Activated T-helper 2 cell treated with anti-CD3 and anti-CD28 coated beads, Interferon-gamma antibody, Interleukin-2, Interleukin-4, amounts not matched to agents 10 μg/mL and 5 μg/mL and 100 μg/mL, durations not matched to agents 14 hours and 24 hours and 36 hours (primary cell): ENCODE data around the gene VANGL2. TPM values are rescaled to one million over a fixed set of nuclear protein-coding genes. Genes with fewer than 3 reads are reported as not detected.
A peak's percentile ranks its signal among the peaks of the same experiment; 100 is the strongest.
"Not testable (repeated sequence)": the region's sequence is repeated elsewhere in the genome, so short reads cannot be mapped to it uniquely, and the experiment has no call there.

ENCODE experiments used
- DNase-seq: peaks from one replicate; pipeline ENCODE4 v3.0.0; 2021; ENCODE audit warnings: low spot score
- H3K27ac Mint-ChIP-seq: one replicate; pipeline ENCODE4 v1.8.0; 2021; ENCODE audit warnings: mixed read lengths
- H3K27me3 Mint-ChIP-seq: one replicate; pipeline ENCODE4 v1.8.0; 2021; ENCODE audit warnings: low read depth, mixed read lengths
- H3K36me3 Mint-ChIP-seq: one replicate; pipeline ENCODE4 v1.8.0; 2021; ENCODE audit warnings: low read depth, mixed read lengths
- H3K4me1 Mint-ChIP-seq: one replicate; pipeline ENCODE4 v1.8.0; 2021; ENCODE audit warnings: low read depth, mixed read lengths
- H3K4me3 Mint-ChIP-seq: one replicate; pipeline ENCODE4 v1.8.0; 2021; ENCODE audit warnings: low read depth, mild to moderate bottlenecking, moderate library complexity, mixed read lengths
- H3K9me3 Mint-ChIP-seq: one replicate; pipeline ENCODE4 v1.8.0; 2021; ENCODE audit warnings: mixed read lengths
- intact Hi-C: fragments of 100-400 bp; cut with micrococcal nuclease; formaldehyde crosslinking; loops from one replicate; pipeline ENCODE4 v1.15.1; 2023
- total RNA-seq: library from RNA; stranded (reverse); gene quantifications from 2 replicates; pipeline ENCODE4 v1.2.3, GENCODE V29; 2022

Gene VANGL2
- total RNA-seq, 1 donor from 2014 or later: not detected

DNA sequence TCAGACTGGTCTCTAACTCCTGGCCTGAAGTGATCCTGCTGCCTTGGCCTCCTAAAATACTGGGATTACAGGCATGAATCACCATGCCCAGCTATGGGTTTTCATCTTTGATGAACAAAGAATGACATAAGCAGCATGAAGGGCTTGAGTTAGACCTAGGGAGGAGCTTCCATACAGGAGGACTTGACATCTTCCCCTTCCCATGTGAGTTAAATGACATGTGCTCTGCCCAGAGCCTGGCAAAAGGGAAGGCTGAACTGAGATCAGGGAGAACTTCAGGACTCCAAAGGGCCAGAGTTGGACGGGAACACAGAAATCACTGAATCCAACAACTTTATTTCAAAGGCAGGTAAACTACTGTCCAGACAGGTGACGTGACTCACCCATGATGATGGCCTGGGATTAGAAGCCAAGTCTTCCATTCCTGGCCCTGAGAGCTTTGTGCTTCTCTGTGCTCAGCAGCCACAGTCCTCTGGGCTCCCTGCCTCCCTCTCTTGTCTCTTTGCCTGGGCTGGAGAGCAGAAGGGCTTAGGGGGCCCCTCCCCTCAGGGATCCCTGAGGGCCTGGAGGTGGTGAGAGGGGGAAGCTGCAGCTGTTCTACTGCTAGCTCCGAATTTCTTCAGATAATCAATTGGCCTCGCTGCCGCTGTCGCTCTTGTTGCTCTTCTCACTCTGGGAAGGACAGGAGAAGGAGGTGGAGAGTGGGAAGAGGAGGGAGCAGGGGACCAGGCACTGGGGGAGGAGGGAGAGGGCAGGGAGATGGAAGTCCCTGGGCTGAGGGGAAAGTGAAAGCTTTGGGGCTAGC lies 25.9 kb upstream of the VANGL2 start:
- Mint-ChIP-seq H3K27me3 (no peaks in the 10 kb centered on the region), H3K9me3 (no peaks in the 10 kb centered on the region), H3K36me3 (no peaks in the 10 kb centered on the region), H3K4me3 (no peak overlapping the region), H3K27ac (no peak overlapping the region), H3K4me1 (peaks cover 10% of the 10 kb centered on the region)
- intact Hi-C loops: loop anchor here (5.0 kb wide), 1 partner anchor 32 kb away; the partner anchor contains the start of genes COPA and NCSTN
- no peak for DNase-seq

DNA sequence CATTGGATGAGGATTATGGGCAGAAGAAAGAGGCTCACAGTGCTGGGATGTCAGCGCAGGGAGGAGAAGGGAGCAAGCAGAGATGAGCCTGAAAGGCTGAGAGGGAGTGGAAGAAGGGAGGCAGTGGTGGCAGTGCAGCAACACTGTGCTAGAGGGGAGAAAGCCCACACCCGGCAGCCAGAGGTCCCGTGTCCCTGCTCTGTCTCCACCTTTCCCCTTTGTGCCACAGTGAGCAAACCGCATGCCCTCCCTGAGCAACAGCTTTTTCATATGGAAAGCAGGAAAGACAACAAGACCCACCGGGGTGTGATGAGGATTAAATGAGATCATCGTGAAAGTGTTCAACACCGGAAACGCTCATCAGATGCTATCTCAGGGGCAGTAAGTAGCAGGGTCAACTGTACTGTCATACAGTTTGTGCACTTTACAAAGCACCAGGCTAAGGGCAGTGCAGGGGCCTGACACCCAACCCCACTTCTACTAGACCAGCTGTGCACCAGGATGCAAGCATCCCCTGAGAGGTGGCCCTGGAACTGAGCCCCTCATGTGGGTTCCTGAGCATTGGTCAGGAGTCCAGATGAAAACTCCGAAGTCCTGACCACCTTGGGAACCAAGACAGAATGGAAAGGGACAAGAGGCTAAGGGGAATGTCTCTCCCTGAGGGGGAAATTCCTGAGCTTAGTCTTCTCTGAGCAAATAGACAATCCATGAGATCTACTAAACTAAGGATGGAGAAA lies 24.4 kb upstream of the VANGL2 start:
- Mint-ChIP-seq H3K4me3 (no peak overlapping the region), H3K36me3 (no peaks in the 10 kb centered on the region), H3K9me3 (no peaks in the 10 kb centered on the region), H3K27me3 (no peaks in the 10 kb centered on the region), H3K27ac (peak overlapping the region; percentile 30), H3K4me1 (peaks cover 10% of the 10 kb centered on the region)
- intact Hi-C loops: loop anchor here (1.0 to 5.0 kb wide), 3 partner anchors 34 to 275 kb away; partner anchors contain the start of genes COPA and NCSTN
- DNase-seq: no peak

DNA sequence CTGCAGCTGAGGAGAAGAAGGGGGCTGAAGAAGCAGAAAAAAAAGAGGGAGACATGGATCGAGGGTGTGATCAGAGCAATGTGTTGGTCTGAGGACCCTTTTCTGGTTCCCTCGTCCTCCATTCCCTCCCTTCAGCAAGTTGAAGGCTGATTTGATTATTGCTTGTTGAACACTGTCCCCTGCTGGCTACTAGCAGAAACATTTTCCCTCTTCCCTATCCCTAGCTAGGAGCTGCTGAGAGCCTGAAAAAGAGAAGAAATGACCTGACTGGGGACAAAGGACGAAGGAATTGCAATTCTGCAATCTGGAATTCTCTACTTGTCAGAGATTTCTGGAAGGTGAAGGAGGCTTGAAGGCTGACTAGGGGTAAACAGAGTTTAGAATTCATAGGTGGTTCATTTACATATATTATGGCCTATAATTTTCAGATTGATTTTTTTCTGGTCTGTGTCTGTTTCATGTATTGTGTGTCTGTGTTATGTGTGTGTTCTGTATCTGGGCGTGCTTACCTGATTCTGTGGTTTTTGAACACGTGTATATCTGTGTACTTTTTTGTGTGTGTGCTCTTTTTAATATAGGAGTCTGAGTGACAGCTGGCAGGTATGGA lies 23.7 kb upstream of the VANGL2 start:
- intact Hi-C loops: loop anchor here (1.0 to 5.0 kb wide), 3 partner anchors 34 to 275 kb away; partner anchors contain the start of genes COPA and NCSTN
- H3K4me1 Mint-ChIP-seq: peaks cover 10% of the 10 kb centered on the region
- H3K4me3 Mint-ChIP-seq: no peak overlapping the region
- no peak for DNase-seq
- H3K9me3 Mint-ChIP-seq: no peaks in the 10 kb centered on the region
- H3K27me3 Mint-ChIP-seq: no peaks in the 10 kb centered on the region
- H3K36me3 Mint-ChIP-seq: no peaks in the 10 kb centered on the region
- H3K27ac Mint-ChIP-seq: no peak overlapping the region

DNA sequence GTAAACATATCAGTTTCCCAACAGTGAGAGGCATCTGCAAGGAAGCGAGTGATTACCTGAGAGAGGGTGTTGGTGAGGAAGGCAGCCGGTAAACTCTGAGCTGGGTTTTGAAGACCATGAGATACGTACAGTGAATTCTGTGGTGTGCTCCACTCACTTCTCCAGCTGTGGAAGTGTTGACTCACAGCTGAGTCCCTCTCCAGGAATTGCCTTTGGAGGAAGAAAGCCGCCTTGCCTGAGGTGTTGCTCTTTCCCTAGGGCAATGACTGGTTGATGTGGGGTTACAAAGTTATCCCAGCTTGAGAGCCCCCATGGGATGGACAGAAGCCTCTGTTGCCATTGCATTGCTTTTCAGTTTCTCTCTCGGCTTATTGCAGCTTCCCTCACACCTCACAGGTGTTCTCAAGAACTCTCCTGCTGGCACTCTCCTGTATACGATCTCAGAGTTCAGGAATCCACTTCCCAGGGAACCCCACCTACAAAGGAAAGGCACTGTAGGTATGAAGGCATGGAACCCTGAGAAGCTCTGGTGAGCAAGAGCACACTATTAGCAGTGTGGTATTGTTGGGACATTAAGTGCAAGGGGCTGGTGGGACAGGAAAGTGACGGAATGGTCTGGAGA lies 22.7 kb upstream of the VANGL2 start:
- Mint-ChIP-seq H3K27me3 (no peaks in the 10 kb centered on the region), H3K27ac (no peak overlapping the region), H3K36me3 (no peaks in the 10 kb centered on the region), H3K4me1 (peaks cover 10% of the 10 kb centered on the region), H3K4me3 (no peak overlapping the region), H3K9me3 (no peaks in the 10 kb centered on the region)
- intact Hi-C loops: loop anchor here (5.0 kb wide), 1 partner anchor 35 kb away; the partner anchor contains the start of genes COPA and NCSTN
- no peak for DNase-seq

DNA sequence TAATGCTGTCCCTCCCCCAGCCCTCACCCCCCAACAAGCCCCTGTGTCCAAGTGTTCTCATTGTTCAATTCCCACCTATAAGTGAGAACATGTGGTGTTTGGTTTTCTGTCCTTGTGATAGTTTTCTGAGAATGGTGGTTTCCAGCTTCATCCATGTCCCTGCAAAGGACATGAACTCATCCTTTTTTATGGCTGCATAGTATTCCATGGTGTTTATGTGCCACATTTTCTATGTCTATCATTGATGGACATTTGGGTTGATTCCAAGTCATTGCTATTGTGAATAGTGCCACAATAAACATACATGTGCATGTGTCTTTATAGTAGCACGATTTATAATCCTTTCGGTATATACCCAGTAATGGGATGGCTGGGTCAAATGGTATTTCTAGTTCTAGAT lies 15.6 kb upstream of the VANGL2 start:
- H3K27ac Mint-ChIP-seq, H3K4me3 Mint-ChIP-seq, H3K36me3 Mint-ChIP-seq, H3K4me1 Mint-ChIP-seq, H3K9me3 Mint-ChIP-seq, intact Hi-C loops, DNase-seq: not testable (repeated sequence)
- H3K27me3 Mint-ChIP-seq: peaks cover 30% of the 10 kb centered on the region

DNA sequence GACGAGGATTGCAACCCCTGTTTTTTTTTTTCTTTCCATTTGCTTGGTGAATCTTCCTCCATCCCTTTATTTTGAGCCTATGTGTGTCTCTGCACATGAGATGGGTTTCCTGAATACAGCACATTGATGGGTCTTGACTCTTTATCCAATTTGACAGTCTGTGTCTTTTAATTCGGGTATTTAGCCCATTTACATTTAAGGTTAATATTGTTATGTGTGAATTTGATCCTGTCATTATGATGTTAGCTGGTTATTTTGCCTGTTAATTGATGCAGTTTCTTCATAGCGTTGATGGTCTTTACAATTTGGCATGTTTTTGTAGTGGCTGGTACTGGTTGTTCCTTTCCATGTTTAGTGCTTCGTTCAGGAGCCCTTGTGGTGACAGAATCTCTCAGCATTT lies 12.0 kb upstream of the VANGL2 start:
- H3K36me3 Mint-ChIP-seq, intact Hi-C loops, H3K4me1 Mint-ChIP-seq, H3K4me3 Mint-ChIP-seq, H3K27ac Mint-ChIP-seq, H3K9me3 Mint-ChIP-seq, DNase-seq: not testable (repeated sequence)
- H3K27me3 Mint-ChIP-seq: peaks cover 38% of the 10 kb centered on the region

DNA sequence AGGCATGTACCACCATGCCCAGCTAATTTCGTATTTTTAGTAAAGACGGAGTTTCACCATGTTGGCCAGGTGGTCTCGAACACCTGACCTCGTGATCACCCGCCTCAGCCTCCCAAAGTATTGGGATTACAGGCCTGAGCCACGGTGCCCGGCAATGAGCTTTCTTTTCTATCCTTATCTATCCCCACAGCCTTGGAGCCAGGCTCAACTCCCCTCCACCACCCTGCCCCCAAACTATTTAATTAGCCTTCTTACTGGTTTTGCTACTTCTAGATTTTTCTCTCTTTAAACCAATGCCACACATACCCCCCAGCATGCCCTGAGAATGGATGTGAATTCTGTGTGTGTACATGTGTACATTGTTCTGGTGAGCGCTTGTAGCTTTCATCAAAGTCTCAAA lies 5.7 kb upstream of the VANGL2 start:
- no peaks in the 10 kb centered on the region for H3K36me3 Mint-ChIP-seq
- intact Hi-C loops: no loop called here
- H3K4me3 Mint-ChIP-seq: no peak overlapping the region
- no peaks in the 10 kb centered on the region for H3K4me1 Mint-ChIP-seq
- DNase-seq: no peak
- no peak overlapping the region for H3K27ac Mint-ChIP-seq
- H3K27me3 Mint-ChIP-seq: peaks cover 32% of the 10 kb centered on the region
- no peaks in the 10 kb centered on the region for H3K9me3 Mint-ChIP-seq

DNA sequence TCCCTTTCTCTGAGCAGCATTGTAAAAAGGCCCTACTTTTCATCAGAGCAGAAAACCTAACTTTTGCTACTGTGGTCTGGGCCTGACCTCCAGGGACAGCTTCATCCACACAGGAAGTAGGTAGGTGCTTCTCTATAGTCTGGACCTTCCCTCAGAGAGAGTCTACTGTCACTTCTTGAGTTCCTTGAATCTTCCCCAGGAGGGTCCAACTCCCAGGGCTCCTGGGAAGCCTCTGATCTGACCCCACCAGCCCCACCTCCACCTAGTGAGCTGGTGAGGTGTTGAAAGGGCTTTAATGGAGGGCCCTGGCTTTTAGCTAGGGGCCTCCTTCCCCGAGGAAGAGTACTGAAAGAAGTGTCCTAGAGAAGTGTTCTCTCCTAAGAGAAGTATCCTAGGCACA lies 2.7 kb upstream of the VANGL2 start:
- no peaks in the 10 kb centered on the region for H3K4me1 Mint-ChIP-seq

DNA sequence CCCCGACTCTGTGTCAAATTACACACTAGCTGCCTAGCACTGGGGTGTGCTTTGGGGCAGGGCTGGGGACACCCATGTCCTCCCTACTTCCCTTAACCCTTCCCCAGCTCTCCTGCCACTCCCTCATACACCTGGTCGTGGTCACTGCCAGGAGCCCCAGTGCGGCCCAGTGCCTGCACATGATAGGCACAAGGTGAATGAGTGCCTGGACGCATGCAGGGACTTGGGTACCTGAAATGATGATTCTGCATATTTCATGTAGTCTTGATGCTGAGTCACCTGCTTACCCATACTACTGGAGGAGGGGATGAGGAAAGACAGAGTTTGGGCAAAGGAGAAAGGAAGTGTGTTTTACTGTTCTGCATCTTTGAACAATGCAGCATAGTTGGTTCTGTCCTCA lies 1.5 kb upstream of the VANGL2 start:
- H3K4me3 Mint-ChIP-seq: no peak overlapping the region
- H3K27me3 Mint-ChIP-seq: peaks cover 49% of the 10 kb centered on the region
- DNase-seq: no peak
- no peaks in the 10 kb centered on the region for H3K9me3 Mint-ChIP-seq
- H3K36me3 Mint-ChIP-seq: no peaks in the 10 kb centered on the region
- H3K4me1 Mint-ChIP-seq: no peaks in the 10 kb centered on the region
- intact Hi-C loops: no loop called here
- H3K27ac Mint-ChIP-seq: no peak overlapping the region

More for the DNA sequence above, 2.7 kb upstream of the VANGL2 start:
- no peak overlapping the region for H3K4me3 Mint-ChIP-seq
- peaks cover 39% of the 10 kb centered on the region for H3K27me3 Mint-ChIP-seq
- no peaks in the 10 kb centered on the region for H3K9me3 Mint-ChIP-seq
- DNase-seq: no peak
- intact Hi-C loops: no loop called here
- no peak overlapping the region for H3K27ac Mint-ChIP-seq
- no peaks in the 10 kb centered on the region for H3K36me3 Mint-ChIP-seq

DNA sequence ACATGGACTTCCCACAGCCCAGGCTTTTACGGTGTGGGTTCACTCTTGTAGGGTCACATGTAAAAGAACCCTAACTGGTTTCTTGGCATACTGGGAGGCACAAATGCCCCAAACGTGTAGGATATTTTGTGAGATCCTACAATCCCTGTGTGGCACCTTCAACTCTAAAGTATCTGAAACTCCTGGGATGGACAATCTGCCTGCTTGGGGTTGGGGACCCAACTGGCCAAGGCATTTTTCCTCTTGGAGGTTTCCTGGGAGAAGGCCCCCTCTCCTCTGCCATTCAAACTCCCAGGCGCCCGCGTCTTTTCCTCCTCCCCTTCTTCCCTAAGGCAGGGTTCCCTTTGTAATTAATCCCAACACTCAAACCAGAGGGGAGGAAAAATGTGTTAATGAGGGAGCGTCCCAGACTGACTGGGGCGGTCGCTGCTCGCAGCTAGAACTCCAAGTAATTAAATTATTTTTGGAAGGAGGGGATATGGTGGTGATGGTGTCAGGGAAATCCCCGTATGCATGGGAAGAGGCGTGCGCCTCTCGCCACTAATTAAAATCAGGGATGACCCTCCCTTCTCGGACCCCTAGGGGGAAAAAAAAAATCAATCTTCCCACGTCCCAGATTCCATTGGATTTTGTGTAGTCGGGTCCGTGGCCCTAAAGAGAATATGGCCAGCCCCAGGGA lies 681 bp upstream of the VANGL2 start:
- H3K4me1 Mint-ChIP-seq: no peaks in the 10 kb centered on the region
- H3K27me3 Mint-ChIP-seq: peaks cover 55% of the 10 kb centered on the region
- intact Hi-C loops: no loop called here
- H3K4me3 Mint-ChIP-seq: no peak overlapping the region
- H3K36me3 Mint-ChIP-seq: no peaks in the 10 kb centered on the region
- H3K27ac Mint-ChIP-seq: no peak overlapping the region
- DNase-seq: no peak
- no peaks in the 10 kb centered on the region for H3K9me3 Mint-ChIP-seq

DNA sequence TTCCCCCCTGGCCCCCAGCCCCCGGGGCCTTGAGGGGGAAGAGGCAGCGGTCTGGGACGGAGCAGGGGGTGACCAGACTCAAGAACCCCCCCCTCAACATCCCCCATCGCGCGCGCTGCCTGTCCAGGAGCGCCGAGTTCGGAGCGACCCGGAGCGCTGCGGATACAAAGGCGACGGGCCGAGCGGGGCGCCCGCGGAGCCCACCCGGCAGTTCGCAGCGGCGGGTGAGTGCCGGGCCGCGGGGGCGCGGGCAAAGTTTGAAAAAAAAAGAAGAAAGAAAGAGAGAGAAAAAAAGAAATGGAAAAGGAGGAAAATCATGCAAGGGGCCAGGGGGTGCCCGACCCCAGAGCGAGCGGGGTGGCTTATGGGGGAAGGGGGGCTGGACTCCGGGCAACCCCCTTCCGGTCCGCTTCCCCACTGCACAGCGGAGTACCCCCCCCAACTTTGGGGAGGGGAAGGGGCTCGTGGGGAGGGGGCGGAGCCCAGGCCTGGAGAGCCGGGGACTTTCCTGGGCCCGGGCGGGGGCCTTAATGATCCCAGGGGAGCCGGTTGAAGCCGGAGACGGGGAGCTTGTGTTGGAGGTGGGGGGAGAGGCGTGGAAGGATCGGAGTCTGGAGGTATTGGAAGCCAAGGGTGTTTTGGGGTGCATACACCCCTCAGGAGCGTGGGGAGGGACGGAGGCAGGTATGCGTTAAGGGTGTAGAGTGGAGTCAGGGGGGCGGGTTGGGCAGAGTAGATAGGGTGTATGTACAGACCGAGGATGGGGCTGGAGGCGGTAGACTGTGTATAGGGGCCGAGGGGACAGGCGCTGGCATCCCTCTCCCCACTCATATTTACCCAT lies 502 bp downstream of the VANGL2 start:
- no peaks in the 10 kb centered on the region for H3K36me3 Mint-ChIP-seq
- no peaks in the 10 kb centered on the region for H3K4me1 Mint-ChIP-seq
- H3K4me3 Mint-ChIP-seq: peak overlapping the region; percentile 9
- peaks cover 49% of the 10 kb centered on the region for H3K27me3 Mint-ChIP-seq
- no peak for DNase-seq
- intact Hi-C loops: no loop called here
- H3K27ac Mint-ChIP-seq: no peak overlapping the region
- no peaks in the 10 kb centered on the region for H3K9me3 Mint-ChIP-seq

DNA sequence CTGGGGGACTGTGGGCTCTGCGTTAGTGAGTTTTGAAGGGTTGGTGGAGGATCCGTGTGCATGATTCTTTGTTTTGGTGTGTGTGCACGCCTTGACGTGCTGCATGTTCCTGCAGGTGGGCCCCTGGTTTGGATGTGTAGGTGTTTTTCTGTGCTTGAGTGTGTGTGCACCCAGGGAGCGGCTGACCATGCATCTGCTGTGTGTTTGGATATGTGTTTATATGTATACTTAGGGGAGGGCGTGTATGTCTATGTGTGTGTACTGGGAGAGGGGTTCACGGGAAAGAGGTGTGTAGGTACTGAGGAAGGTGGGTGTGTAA lies 1.1 kb downstream of the VANGL2 start:
- Mint-ChIP-seq H3K27me3 (peaks cover 48% of the 10 kb centered on the region), H3K4me3 (no peak overlapping the region), H3K27ac (no peak overlapping the region), H3K9me3 (no peaks in the 10 kb centered on the region), H3K36me3 (no peaks in the 10 kb centered on the region), H3K4me1 (no peaks in the 10 kb centered on the region)
- intact Hi-C loops: no loop called here
- DNase-seq: no peak
